ENCODE results near the gene HERPUD1. TPM values are rescaled to one million over a fixed set of nuclear protein-coding genes. Genes with fewer than 3 reads are reported as not detected.

The HERPUD1 gene
- total and polyA plus RNA-seq, 2 of the 8 experiments (the other 6 are each of a cell fraction or from before 2014, with no cell fraction given) = 23.3 to 34.7 TPM

DNA sequence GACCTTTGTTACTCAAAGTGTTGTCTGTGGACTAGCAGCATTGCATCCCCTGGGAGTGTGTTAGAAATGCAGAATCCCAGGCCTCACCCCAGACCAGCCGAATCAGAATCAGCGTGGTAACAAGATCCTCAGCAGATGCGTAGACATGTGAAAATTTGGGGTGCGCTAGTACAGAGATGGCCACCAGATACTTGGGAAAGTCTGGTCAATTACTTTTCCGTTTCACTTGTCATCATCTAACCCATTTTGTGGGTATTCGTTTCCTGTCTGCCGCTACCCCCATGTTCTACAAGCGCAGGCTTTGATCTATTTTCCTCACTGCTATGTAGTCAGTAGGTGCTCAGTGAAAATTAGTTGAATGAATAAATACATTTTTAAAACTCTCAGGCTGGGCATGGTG is 33.1 kb upstream of the HERPUD1 start (continued):
- TF ChIP-seq BACH1 (IDR thresholded peaks at IDR 0.05; ENCODE audit: low read length) (no peak), POLR2A (IDR thresholded peaks at IDR 0.05; ENCODE audit: control extremely low read depth in 1 of 2, low read depth in 2 of 2, low read length in 2 of 2) (no peak), SAP30 (IDR thresholded peaks at IDR 0.05; ENCODE audit: insufficient read depth, insufficient replicate concordance, low read length) (no peak), POU5F1 (IDR thresholded peaks at IDR 0.05; ENCODE audit: low read depth, low read length) (no peak), TCF12 (IDR thresholded peaks at IDR 0.05; ENCODE audit: low read depth, low read length) (no peak), CTBP2 (IDR thresholded peaks at IDR 0.05; ENCODE audit: borderline replicate concordance, insufficient read depth, insufficient read length, low read length) (no peak), RNF2 (IDR thresholded peaks at IDR 0.05; ENCODE audit: borderline replicate concordance, low read depth, low read length, missing control alignments, poor library complexity, severe bottlenecking) (no peak), CBX5 (IDR thresholded peaks at IDR 0.05; ENCODE audit: low read depth, low read length) (no peak), PHF8 (conservative IDR thresholded peaks at IDR 0.05; ENCODE audit: low read depth, low read length) (no peak)
- TF ChIP-seq, protein P1, sequence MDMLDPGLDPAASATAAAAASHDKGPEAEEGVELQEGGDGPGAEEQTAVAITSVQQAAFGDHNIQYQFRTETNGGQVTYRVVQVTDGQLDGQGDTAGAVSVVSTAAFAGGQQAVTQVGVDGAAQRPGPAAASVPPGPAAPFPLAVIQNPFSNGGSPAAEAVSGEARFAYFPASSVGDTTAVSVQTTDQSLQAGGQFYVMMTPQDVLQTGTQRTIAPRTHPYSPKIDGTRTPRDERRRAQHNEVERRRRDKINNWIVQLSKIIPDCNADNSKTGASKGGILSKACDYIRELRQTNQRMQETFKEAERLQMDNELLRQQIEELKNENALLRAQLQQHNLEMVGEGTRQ (IDR thresholded peaks at IDR 0.05; ENCODE audit: low read length) = no peak
